Ishikawa (cell line): Measurements from ENCODE around the gene PLEKHA7.

Experiments used
- CEBPB ChIP-seq: IDR thresholded peaks from 2 replicates; pipeline ENCODE4 v1.6.1; 2012
- CREB1 ChIP-seq: IDR thresholded peaks from 2 replicates; pipeline ENCODE4 v1.6.1; 2012; ENCODE audit warnings: low read depth
- EGR1 ChIP-seq: IDR thresholded peaks from 2 replicates; pipeline ENCODE4 v1.6.1; 2012
- EP300 ChIP-seq: IDR thresholded peaks from 2 replicates; pipeline ENCODE4 v1.6.1; 2012; ENCODE audit warnings: borderline replicate concordance
- FOXM1 ChIP-seq: IDR thresholded peaks from 2 replicates; pipeline ENCODE4 v1.6.1; 2012; ENCODE audit warnings: low read depth, borderline replicate concordance
- MAX ChIP-seq: IDR thresholded peaks from 2 replicates; pipeline ENCODE4 v1.6.1; 2012
- NFIC ChIP-seq: IDR thresholded peaks from 2 replicates; pipeline ENCODE4 v1.6.1; 2012
- RAD21 ChIP-seq: IDR thresholded peaks from 2 replicates; pipeline ENCODE4 v1.6.1; 2012; ENCODE audit warnings: low read depth
- REST ChIP-seq: IDR thresholded peaks from 2 replicates; pipeline ENCODE4 v1.6.1; 2012; ENCODE audit warnings: low read depth, mild to moderate bottlenecking
- TAF1 ChIP-seq: IDR thresholded peaks from 2 replicates; pipeline ENCODE4 v1.6.1; 2012; ENCODE audit warnings: low read depth, mild to moderate bottlenecking
- TCF12 ChIP-seq: IDR thresholded peaks from 2 replicates; pipeline ENCODE4 v1.6.1; 2012; ENCODE audit warnings: low read depth
- TEAD4 ChIP-seq: IDR thresholded peaks from 2 replicates; pipeline ENCODE4 v1.6.1; 2012
- USF1 ChIP-seq: IDR thresholded peaks from 2 replicates; pipeline ENCODE4 v1.6.1; 2012
- YY1 ChIP-seq: IDR thresholded peaks from 2 replicates; pipeline ENCODE4 v1.6.1; 2012; ENCODE audit warnings: low read depth
- ZBTB7A ChIP-seq: IDR thresholded peaks from 2 replicates; pipeline ENCODE4 v1.6.1; 2012; ENCODE audit warnings: low read depth

Gene PLEKHA7

GRCh38 chr11:16893456-16894066 is 120.7 kb downstream of the PLEKHA7 start:
- TF ChIP-seq ZBTB7A (no peak), TEAD4 (peak; percentile 53; the same call in 1 of the 2 replicates), REST (no peak)

GRCh38 chr11:16891964-16892363 is 122.2 kb downstream of the PLEKHA7 start:
- no peak for TF ChIP-seq ZBTB7A
- no peak for TF ChIP-seq EGR1
- no peak for TF ChIP-seq REST
- no peak for TF ChIP-seq FOXM1
- TF ChIP-seq USF1: no peak
- TF ChIP-seq RAD21: no peak
- TF ChIP-seq MAX: no peak
- TF ChIP-seq CREB1: no peak
- no peak for TF ChIP-seq TCF12
- TF ChIP-seq NFIC: no peak
- TF ChIP-seq YY1: no peak
- TF ChIP-seq CEBPB: no peak
- no peak for TF ChIP-seq TEAD4
- no peak for TF ChIP-seq TAF1

GRCh38 chr11:16891165-16891564 is 123.0 kb downstream of the PLEKHA7 start:
- TF ChIP-seq ZBTB7A (no peak), FOXM1 (no peak), YY1 (0 out of 2 replicates have a peak, but pooled peaks have one; percentile 50), MAX (0 out of 2 replicates have a peak, but pooled peaks have one; percentile 30), TAF1 (no peak), USF1 (no peak), TCF12 (no peak), EGR1 (no peak), CREB1 (no peak), CEBPB (no peak), NFIC (peak; percentile 55; the same call in 1 of the 2 replicates), TEAD4 (peak; percentile 94)

- TF ChIP-seq MAX (no peak), CEBPB (no peak)
Observed at GRCh38 chr11:16890442-16890841, 123.8 kb downstream of the PLEKHA7 start.

GRCh38 chr11:16889905-16890304 is 124.3 kb downstream of the PLEKHA7 start:
- no peak for TF ChIP-seq TAF1
- no peak for TF ChIP-seq CEBPB
- TF ChIP-seq YY1: no peak
- no peak for TF ChIP-seq EP300
- no peak for TF ChIP-seq TCF12
- TF ChIP-seq FOXM1: no peak
- no peak for TF ChIP-seq NFIC
- no peak for TF ChIP-seq EGR1
- TF ChIP-seq MAX: no peak
- no peak for TF ChIP-seq TEAD4
- no peak for TF ChIP-seq CREB1
- no peak for TF ChIP-seq ZBTB7A
- TF ChIP-seq USF1: no peak
- no peak for TF ChIP-seq REST
- TF ChIP-seq RAD21: no peak
